ENCODE data around the gene FAM81A.
"Not testable (repeated sequence)": the region's sequence is repeated elsewhere in the genome, so short reads cannot be mapped to it uniquely, and the experiment has no call there.

The FAM81A gene

DNA sequence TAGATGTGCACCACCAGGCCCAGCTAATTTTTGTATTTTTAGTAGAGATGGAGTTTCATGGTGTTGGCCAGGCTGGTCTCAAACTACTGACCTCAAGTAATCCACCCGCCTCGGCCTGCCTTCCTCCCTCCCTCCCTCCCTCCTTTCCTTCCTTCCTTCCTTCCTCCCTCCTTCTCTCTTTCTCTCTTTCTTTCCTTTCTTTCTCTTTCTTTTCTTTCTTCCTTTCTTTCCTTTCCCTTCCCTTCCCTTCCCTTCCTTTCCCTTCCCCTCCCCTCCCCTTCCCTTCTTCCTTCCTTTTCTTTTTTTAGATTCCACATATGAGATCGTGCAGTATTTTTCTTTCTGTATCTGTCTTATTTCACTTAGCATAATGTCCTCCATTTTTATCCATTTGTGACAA lies 81.3 kb downstream of the FAM81A start:
- H3K9me3 ChIP-seq (ENCODE audit: control insufficient read depth, low read length), result no peaks in the 10 kb centered on the region
- H3K27ac ChIP-seq, result no peak overlapping the region
- no peaks in the 10 kb centered on the region for H3K79me2 ChIP-seq
- TF ChIP-seq, protein P1, sequence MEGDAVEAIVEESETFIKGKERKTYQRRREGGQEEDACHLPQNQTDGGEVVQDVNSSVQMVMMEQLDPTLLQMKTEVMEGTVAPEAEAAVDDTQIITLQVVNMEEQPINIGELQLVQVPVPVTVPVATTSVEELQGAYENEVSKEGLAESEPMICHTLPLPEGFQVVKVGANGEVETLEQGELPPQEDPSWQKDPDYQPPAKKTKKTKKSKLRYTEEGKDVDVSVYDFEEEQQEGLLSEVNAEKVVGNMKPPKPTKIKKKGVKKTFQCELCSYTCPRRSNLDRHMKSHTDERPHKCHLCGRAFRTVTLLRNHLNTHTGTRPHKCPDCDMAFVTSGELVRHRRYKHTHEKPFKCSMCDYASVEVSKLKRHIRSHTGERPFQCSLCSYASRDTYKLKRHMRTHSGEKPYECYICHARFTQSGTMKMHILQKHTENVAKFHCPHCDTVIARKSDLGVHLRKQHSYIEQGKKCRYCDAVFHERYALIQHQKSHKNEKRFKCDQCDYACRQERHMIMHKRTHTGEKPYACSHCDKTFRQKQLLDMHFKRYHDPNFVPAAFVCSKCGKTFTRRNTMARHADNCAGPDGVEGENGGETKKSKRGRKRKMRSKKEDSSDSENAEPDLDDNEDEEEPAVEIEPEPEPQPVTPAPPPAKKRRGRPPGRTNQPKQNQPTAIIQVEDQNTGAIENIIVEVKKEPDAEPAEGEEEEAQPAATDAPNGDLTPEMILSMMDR (IDR thresholded peaks at IDR 0.05), result no peak
- no peak overlapping the region for H3K4me2 ChIP-seq (ENCODE audit: low read length)
- H2AFZ ChIP-seq, result no peak overlapping the region
- H3K36me3 ChIP-seq (ENCODE audit: control insufficient read depth, insufficient read depth, low read length), result no peaks in the 10 kb centered on the region
- H3K27me3 ChIP-seq (ENCODE audit: control insufficient read depth, insufficient read depth, low read length), result no peaks in the 10 kb centered on the region
- no peak overlapping the region for H3K4me3 ChIP-seq (ENCODE audit: low read depth, low read length)
- H3K9ac ChIP-seq, result no peak overlapping the region
- no peaks in the 10 kb centered on the region for H3K4me1 ChIP-seq

DNA sequence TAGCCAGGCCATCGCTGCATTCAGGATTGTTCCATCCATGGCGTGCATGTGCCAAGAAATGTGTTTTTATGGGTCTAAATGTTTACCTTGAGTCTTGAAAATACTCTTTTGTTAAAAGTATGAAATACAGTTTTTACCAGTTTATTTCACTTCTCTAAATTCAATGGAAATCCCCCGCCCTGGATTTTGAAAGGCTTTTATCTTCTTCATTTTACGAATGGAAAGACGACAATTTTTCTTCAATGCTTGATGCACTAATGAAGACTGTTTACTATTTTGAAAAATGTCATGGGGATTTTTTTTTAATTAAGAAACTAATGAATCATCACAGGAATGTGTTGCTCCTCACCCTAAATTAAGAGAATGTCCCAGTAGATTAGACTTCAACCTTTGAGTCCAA lies 83.5 kb downstream of the FAM81A start:
- H3K79me2 ChIP-seq, result no peaks in the 10 kb centered on the region
- no peak overlapping the region for H3K4me2 ChIP-seq (ENCODE audit: low read length)
- H3K4me3 ChIP-seq (ENCODE audit: low read depth, low read length), result no peak overlapping the region
- H3K27ac ChIP-seq, result no peak overlapping the region
- TF ChIP-seq, protein P1 (IDR thresholded peaks at IDR 0.05), result no peak
- no peaks in the 10 kb centered on the region for H3K9me3 ChIP-seq (ENCODE audit: control insufficient read depth, low read length)
- H3K4me1 ChIP-seq, result no peaks in the 10 kb centered on the region
- no peaks in the 10 kb centered on the region for H3K36me3 ChIP-seq (ENCODE audit: control insufficient read depth, insufficient read depth, low read length)
- H3K9ac ChIP-seq, result no peak overlapping the region
- H2AFZ ChIP-seq, result no peak overlapping the region
- H3K27me3 ChIP-seq (ENCODE audit: control insufficient read depth, insufficient read depth, low read length), result no peaks in the 10 kb centered on the region

DNA sequence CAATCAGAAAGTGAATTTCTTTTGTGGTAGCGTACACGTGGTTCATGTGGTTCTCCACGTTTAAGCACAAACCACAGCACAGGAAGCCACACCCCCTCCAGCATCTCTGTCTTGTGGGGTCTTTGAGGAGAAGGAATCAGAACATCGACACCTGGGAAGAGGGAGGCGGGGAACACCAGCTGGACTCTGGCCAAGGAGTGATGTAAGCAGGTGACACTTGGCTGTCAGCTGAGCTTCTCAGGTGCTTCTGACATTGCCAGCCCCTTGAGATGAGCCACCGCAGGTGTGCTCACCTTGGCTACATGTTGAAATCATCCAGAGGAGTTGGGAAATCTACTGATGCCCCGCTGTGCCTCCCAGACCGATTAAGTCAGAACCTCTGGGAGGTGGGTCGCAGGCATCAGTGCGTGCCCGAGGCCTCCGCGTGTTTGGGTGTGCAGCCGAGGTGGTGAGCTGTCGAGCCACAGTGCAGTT lies 85.0 kb downstream of the FAM81A start:
- Histone ChIP-seq H3K9ac (no peak overlapping the region), H3K4me2 (ENCODE audit: low read length) (no peak overlapping the region), H3K27me3 (ENCODE audit: control insufficient read depth, insufficient read depth, low read length) (no peaks in the 10 kb centered on the region), H3K4me3 (ENCODE audit: low read depth, low read length) (no peak overlapping the region), H2AFZ (no peak overlapping the region), H3K36me3 (ENCODE audit: control insufficient read depth, insufficient read depth, low read length) (no peaks in the 10 kb centered on the region), H3K27ac (no peak overlapping the region), H3K4me1 (no peaks in the 10 kb centered on the region), H3K9me3 (ENCODE audit: control insufficient read depth, low read length) (no peaks in the 10 kb centered on the region), H3K79me2 (no peaks in the 10 kb centered on the region)
- TF ChIP-seq, protein P1 (IDR thresholded peaks at IDR 0.05), result no peak

DNA sequence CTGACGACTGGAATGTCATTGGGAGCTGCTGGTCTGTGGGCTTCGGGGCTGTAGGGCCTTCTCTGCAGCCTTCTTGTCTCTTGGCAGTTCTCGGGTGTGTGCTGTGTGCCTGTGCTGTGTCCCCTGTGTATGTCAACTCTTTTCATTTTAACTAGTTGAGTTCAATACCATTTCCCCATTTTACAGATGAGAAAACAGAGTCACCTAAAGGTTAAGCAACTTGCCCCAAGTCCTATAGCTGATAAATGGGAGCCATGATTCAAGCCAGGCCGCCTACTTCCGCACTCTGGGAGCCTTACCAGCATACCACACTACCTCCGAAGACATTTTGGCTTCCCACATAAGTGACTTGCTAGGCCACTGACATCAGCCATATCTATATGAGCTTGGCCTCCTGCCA lies 85.7 kb downstream of the FAM81A start:
- no peaks in the 10 kb centered on the region for H3K4me1 ChIP-seq
- H3K9ac ChIP-seq, result no peak overlapping the region
- H3K4me2 ChIP-seq (ENCODE audit: low read length), result no peak overlapping the region
- H3K79me2 ChIP-seq, result no peaks in the 10 kb centered on the region
- H3K4me3 ChIP-seq (ENCODE audit: low read depth, low read length), result no peak overlapping the region
- no peak overlapping the region for H3K27ac ChIP-seq
- H3K36me3 ChIP-seq (ENCODE audit: control insufficient read depth, insufficient read depth, low read length), result no peaks in the 10 kb centered on the region
- no peaks in the 10 kb centered on the region for H3K9me3 ChIP-seq (ENCODE audit: control insufficient read depth, low read length)
- no peaks in the 10 kb centered on the region for H3K27me3 ChIP-seq (ENCODE audit: control insufficient read depth, insufficient read depth, low read length)
- no peak overlapping the region for H2AFZ ChIP-seq
- TF ChIP-seq, protein P1 (IDR thresholded peaks at IDR 0.05), result no peak

DNA sequence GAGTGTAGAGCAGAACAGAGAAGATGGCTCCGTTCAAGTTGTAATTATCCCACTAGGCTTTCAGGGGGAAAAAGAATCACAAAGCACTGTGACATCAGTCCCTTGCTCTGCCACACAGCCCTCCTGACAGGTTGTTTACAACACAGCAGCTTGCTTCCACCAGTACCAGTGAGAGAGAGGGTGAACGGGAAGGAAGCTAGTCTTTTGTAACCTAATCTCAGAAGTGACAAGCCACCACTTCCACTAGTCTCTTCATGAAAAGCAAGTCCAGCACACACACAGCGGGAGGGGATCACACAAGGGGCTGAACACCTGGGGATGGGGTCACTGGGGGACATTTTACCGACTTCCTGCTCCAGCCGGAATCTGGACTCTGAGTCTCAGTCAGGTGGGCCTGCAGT lies 86.3 kb downstream of the FAM81A start:
- Histone ChIP-seq H3K4me2 (ENCODE audit: low read length) (no peak overlapping the region), H2AFZ (no peak overlapping the region), H3K4me1 (no peaks in the 10 kb centered on the region), H3K79me2 (no peaks in the 10 kb centered on the region), H3K9ac (no peak overlapping the region), H3K9me3 (ENCODE audit: control insufficient read depth, low read length) (no peaks in the 10 kb centered on the region), H3K36me3 (ENCODE audit: control insufficient read depth, insufficient read depth, low read length) (no peaks in the 10 kb centered on the region), H3K27ac (no peak overlapping the region), H3K4me3 (ENCODE audit: low read depth, low read length) (no peak overlapping the region), H3K27me3 (ENCODE audit: control insufficient read depth, insufficient read depth, low read length) (no peaks in the 10 kb centered on the region)
- TF ChIP-seq, protein P1 (IDR thresholded peaks at IDR 0.05), result no peak

DNA sequence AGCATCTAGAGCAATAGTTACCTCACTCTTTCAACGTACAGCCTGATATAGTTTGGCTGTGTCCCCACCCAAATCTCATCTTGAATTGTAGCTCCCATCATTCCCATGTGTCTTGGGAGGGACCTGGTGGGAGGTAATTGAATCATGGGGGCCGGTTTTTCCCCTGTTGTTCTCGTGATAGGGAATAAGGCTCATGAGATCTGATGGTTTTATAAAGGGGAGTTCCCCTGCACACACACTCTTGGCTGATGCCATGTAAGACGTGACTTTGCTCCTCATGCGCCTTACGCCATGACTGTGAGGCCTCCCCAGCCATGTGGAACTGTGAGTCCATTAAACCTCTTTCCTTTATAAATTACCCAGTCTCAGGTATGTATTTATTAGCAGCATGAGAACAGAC lies 88.5 kb downstream of the FAM81A start:
- H3K4me1 ChIP-seq; H3K27ac ChIP-seq; H3K4me3 ChIP-seq (ENCODE audit: low read depth, low read length); H2AFZ ChIP-seq; H3K4me2 ChIP-seq (ENCODE audit: low read length); H3K9me3 ChIP-seq (ENCODE audit: control insufficient read depth, low read length); H3K9ac ChIP-seq; H3K27me3 ChIP-seq (ENCODE audit: control insufficient read depth, insufficient read depth, low read length); H3K36me3 ChIP-seq (ENCODE audit: control insufficient read depth, insufficient read depth, low read length); H3K79me2 ChIP-seq: not testable (repeated sequence)
